DMS79 (cell line): ENCODE measurements around the gene ARMC2.
"Not testable (repeated sequence)": the region's sequence is repeated elsewhere in the genome, so short reads cannot be mapped to it uniquely, and the experiment has no call there.

Source experiments
- DNase-seq: peaks from one replicate; lab custom pipeline; 2025; lab: John Stamatoyannopoulos, UW

ARMC2 gene

GRCh38 chr6:108916026-108916686, 67.9 kb downstream of the ARMC2 start:
- DNase-seq: no peak

DNA sequence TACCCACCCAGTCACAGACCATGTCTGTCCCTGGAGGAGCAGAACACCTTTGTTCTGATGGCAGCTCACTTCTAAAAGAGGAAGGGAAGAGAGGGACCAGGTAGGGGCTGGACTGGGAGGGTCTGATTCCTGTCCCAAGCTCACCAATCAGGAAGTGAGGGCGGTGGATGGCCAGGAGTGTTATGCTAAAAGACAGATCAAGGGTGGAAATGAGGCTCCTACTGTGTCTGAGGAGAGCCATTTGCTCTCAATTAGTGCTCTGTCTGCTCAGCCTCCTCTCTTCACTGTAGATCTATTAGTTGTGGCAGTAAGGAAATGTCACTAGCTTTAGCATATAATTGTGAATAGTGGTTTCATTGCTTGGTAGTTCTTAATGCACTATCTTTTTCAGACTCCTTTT, 72.5 kb downstream of the ARMC2 start:
- DNase-seq: no peak

GRCh38 chr6:108921547-108922361, 73.5 kb downstream of the ARMC2 start:
- no peak for DNase-seq

- no peak for DNase-seq
These were observed 74.3 kb downstream of the ARMC2 start for GRCh38 chr6:108922499-108922898.

DNA sequence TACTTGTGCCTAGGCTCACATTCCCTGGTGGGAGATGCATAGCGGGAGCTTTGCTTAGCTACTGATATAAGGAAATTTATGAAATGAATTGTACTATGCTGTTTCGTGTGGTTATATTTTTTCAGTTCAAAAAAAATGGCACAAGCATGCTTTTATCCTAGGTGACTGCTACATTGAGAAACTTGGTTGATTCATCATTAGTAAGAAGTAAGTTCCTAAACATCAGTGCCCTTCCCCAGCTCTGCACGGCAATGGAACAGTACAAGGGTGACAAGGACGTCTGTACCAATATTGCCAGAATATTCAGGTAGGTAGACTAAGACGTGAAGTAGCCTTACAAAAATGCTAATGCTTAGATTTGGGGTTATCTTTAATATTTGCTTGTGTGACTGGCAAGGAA, 79.7 kb downstream of the ARMC2 start:
- no peak for DNase-seq

DNA sequence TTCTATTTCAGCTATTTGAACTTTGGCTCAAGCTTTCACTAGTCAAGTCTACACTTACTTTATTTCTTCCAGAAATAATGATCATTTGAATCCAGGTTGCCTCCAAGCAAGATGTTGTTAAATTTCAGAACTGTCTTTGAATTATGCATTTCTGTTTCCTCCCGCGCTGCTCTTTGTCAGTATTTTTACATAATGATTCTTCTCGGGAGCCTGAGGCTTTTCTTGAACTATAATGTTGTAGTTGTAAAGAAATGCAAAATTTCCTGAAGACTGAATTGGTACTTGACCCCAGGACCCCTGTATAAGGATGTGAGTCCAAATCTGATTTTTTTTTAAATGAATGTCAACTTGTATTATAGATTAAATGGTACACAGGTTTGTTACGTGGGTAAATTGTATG, 80.4 kb downstream of the ARMC2 start:
- no peak for DNase-seq

DNA sequence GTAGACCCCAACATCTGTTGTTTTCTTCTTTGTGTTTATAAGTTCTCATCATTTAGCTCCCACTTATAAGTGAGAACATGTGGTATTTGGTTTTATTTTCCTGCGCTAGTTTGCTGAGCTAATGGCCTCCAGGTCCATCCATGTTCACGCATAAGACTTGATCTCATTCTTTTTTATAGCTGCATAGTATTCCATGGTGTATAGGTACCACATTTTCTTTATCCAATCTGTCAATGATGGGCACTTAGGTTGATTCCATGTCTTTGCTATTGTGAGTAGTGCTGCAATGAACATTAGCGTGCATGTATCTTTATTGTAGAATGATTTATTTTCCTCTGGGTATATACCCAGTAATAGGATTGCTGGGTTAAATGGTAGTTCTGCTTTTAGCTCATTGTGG, 82.9 kb downstream of the ARMC2 start:
- not testable (repeated sequence) for DNase-seq

GRCh38 chr6:108937170-108937569, 88.9 kb downstream of the ARMC2 start:
- DNase-seq: no peak

- DNase-seq: no peak
These were observed 92.5 kb downstream of the ARMC2 start for GRCh38 chr6:108940741-108941140.

- DNase-seq: no peak
These were observed 93.1 kb downstream of the ARMC2 start for GRCh38 chr6:108941281-108941680.

DNA sequence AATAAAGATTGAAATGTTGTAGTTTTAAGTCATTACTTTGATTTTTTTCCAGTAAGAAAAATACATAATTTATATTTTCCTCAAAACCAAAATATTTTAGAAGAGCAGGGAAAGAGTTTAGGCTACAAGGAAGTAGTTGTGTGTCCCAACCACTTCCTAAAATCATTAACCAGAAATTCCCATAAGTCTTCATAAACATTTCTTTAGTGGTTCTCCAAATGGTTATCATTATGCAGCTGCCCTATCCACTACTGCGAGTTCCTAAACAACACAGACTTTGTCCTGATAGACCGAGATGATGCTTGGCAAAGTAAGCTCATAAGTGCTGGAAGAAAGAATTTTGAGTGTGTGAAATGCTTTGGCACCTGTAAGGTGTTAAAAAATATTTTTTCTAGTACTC, 93.6 kb downstream of the ARMC2 start:
- no peak for DNase-seq

DNA sequence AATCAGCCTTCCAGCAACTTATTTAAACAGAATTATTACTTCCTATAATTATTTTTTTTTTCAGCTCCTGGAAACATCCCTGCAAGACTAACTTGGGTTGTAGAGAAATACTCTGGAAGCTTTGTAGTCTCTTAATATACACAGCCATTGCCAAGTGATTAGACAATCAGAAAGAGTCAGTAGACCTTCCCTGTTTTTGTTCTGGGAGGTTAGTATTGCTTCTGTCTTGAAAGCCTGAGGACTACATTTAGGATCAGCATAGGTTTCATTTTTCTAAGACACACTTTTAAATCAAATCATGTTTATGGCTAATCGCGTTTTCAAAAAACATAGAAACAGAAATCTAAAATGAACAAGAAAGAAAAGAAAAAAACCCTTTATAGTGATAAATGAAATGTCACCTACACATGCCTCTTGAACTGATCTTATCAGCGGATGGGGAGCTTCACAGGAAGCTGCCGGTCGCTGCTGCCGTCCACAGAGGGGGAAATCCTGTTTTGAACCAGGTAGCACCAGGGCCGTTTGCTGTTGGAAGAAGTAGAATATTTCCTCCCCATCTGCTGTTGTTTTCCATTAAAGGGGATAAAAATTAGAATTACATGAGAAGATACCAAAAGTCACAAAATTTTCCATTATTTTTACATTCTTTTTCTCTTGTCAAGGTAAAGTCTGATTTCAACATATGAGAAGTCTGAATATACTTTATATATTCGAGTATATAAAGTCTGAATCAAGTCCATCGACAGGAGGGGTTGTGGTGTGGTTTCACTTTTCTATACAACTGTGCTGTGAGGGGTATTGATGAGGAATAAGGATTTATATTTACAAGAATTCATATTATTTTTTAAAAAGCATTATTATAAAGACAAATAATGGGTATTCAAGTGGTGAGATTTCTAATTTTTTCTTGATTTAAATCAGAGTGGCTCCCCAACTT, 94.6 kb downstream of the ARMC2 start:
- DNase-seq: no peak

DNA sequence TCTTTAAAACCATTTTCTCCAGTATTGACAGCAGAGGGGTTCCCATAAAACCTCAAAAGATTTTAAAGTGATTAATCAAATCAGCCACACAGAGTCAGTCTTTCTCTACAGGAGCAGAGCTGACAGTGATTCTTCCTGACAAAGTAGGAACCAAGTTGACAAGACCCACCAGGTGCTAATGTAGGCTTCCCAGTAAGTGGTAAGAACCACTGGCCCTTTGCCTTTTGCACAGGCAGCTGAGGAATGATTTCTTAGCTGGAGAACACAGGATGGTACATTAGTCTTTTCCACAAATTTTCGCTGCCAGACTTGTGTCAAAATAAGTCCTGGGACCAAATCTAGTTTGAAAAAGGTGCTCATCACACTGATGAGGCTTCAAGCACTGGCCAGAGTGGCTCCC, 95.8 kb downstream of the ARMC2 start:
- no peak for DNase-seq

DNA sequence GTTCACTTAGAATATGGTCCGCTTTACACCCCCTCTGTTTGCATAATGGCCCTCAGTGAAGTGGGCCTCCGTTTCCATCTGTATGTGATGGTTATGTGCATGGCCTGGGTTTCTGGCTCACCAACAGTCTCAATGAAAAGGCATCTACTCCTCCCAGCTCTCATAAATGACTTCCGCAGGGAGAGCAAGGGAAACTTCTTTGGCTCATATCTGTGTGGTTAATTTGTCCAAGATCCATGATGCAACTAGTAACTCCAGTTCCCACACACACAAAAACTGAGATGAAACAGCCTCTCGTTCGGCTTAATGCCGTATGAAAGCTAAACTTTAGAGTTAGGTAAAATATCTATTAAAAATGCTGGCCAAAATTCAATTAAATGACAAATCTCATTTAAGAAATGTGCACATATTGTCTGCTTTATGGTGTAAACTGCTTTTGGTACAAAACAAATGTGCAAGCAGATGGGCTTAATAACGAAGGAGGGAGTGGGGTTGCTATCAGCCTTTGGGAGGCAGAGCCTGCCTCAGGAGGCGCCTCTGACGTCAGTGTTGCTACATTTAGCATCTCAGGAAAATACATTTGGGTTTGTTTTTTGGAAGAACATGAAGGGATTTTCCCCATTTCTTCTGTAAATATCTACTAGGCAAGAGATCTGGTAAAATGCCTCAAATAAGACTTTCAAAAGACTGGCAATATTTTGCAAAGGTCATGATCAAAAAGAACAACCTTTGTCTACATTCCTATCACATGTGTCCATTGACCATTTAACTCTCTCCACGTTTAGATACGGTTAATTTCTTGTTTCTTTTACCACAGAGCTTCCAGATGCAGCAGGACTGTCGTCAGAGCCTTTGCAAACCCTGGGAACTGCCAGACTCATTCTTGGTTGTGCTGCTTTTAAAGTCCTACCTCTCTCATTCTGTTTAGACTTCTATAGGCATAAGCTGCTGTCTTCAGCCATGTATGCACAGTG, 96.8 kb downstream of the ARMC2 start:
- DNase-seq: no peak

DNA sequence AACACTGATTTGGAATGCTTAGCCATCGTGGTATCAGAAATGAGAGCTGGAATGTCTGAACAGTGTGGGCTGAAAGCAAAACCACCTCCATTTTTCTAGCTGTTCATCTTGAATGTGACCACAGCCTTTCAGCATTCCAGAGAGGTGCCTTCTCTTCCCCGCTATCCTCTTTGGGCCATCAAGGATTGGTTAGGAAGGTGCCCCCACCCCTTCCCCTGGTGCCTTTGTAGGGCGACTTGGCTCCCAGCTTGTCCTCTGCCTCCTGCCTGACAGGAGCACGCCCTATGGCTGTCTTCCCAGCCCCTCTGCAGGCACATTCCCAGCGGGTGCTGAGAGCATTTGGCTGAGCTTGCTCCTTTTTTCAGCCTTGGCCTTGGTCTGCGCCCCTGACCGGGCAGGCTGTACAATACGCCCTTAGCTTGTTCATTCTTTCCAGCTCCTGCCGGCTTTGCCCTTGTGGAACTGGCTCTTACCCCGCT, 97.5 kb downstream of the ARMC2 start:
- DNase-seq: no peak

GRCh38 chr6:108946695-108947094, 98.5 kb downstream of the ARMC2 start:
- no peak for DNase-seq

DNA sequence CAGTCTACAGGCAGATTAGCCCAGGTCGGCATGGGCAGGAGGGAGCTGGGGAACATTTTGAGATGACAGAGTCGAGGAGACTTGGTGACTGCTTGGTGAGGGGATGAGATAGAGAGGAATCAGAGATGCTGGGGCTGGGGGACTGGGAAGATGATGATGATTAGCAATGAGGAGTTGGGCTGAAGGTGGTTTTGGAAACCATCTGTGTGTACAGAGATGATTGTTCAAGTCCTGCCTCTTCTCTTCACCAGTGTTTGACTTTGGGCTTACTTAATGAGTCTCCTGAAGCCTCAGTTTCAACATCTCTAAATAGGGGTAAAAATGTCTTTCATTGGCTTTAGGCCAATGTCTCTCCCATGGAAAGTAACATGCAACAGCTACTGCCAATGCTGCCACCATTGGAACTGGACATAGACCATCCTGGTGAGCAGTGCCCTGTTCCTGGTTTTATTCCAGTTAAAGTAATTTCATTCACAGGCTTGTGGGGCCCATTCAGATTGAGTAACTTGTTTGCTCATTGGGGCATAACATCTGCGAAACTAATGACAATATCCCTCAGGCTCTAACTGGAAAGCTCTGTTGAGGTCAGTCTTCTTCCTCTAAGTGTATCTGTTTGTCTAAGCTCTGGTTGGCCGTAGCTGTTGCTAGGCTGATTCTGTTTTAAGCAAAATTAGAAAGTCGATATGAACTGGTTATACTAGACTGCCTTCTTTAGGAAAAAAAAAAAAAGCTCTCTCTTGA, 99.1 kb downstream of the ARMC2 start:
- peak; percentile 13 for DNase-seq

GRCh38 chr6:108948181-108948661, 100.0 kb downstream of the ARMC2 start:
- DNase-seq: peak; percentile 22

- DNase-seq: no peak
These were observed 103.2 kb downstream of the ARMC2 start for GRCh38 chr6:108951351-108951953.
